Activated naive CD8-positive, alpha-beta T cell treated with anti-CD3 and anti-CD28 coated beads for 36 hours (primary cell): ENCODE measurements around the gene GPRASP3. TPM values are rescaled to one million over a fixed set of nuclear protein-coding genes. Genes with fewer than 3 reads are reported as not detected.
"Not testable (repeated sequence)": the region's sequence is repeated elsewhere in the genome, so short reads cannot be mapped to it uniquely, and the experiment has no call there.

ENCODE experiments used
- DNase-seq: peaks from one replicate; pipeline ENCODE4 v3.0.0; 2021
- H3K27ac Mint-ChIP-seq: one replicate; pipeline ENCODE4 v1.8.0; 2022; ENCODE audit warnings: mild to moderate bottlenecking, moderate library complexity, mixed read lengths
- H3K27me3 Mint-ChIP-seq: one replicate; pipeline ENCODE4 v1.8.0; 2022; ENCODE audit warnings: mild to moderate bottlenecking, mixed read lengths
- H3K36me3 Mint-ChIP-seq: one replicate; pipeline ENCODE4 v1.8.0; 2021; ENCODE audit warnings: mild to moderate bottlenecking, mixed read lengths
- H3K4me1 Mint-ChIP-seq: one replicate; pipeline ENCODE4 v1.8.0; 2021; ENCODE audit warnings: mixed read lengths
- H3K4me3 Mint-ChIP-seq: one replicate; pipeline ENCODE4 v1.8.0; 2022; ENCODE audit warnings: mild to moderate bottlenecking, moderate library complexity, mixed read lengths
- H3K9me3 Mint-ChIP-seq: one replicate; pipeline ENCODE4 v1.8.0; 2022; ENCODE audit warnings: mixed read lengths
- total RNA-seq, 2 experiments: library from RNA; stranded (reverse); gene quantifications; one replicate each; pipeline ENCODE4 v1.2.3, GENCODE V29; 2021

GPRASP3 gene
- total RNA-seq, result 1 to 10 TPM; 3.2 to 3.3 TPM

GRCh38 chrX:102720237-102721168 lies at the start of gene GPRASP3:
Gene GPRASP3, plus strand, starts transcription at chrX:102720743. Its CDS starts 28,253 bp downstream, at chrX:102748996.
- H3K27ac Mint-ChIP-seq, result peak within 1 kb of the TSS; percentile 74
- DNase-seq, result peak; percentile 75
- H3K9me3 Mint-ChIP-seq, result no peaks in the 10 kb centered on the region
- H3K36me3 Mint-ChIP-seq, result no peaks in the 10 kb centered on the region
- H3K27me3 Mint-ChIP-seq, result no peaks in the 10 kb centered on the region
- H3K4me1 Mint-ChIP-seq, result peaks cover 10% of the 10 kb centered on the region
- peak within 1 kb of the TSS; percentile 95 for H3K4me3 Mint-ChIP-seq

GRCh38 chrX:102672856-102673255 lies 47.7 kb upstream of the GPRASP3 start:
- Mint-ChIP-seq H3K4me1 (peaks cover 2% of the 10 kb centered on the region), H3K9me3 (peaks cover 5% of the 10 kb centered on the region), H3K27me3 (no peaks in the 10 kb centered on the region), H3K27ac (no peak overlapping the region), H3K36me3 (peaks cover 19% of the 10 kb centered on the region), H3K4me3 (no peak overlapping the region)
- DNase-seq, result no peak

- not testable (repeated sequence) for H3K27me3 Mint-ChIP-seq, H3K27ac Mint-ChIP-seq, H3K4me1 Mint-ChIP-seq, H3K4me3 Mint-ChIP-seq, DNase-seq
- Mint-ChIP-seq H3K36me3 (peaks cover 25% of the 10 kb centered on the region), H3K9me3 (peaks cover 12% of the 10 kb centered on the region)
Measured at GRCh38 chrX:102677479-102677878, 43.1 kb upstream of the GPRASP3 start.

- Mint-ChIP-seq H3K27ac (no peak overlapping the region), H3K9me3 (peaks cover 15% of the 10 kb centered on the region), H3K4me3 (no peak overlapping the region), H3K36me3 (peaks cover 43% of the 10 kb centered on the region), H3K27me3 (no peaks in the 10 kb centered on the region), H3K4me1 (no peaks in the 10 kb centered on the region)
- no peak for DNase-seq
Measured at GRCh38 chrX:102684772-102685520, 35.6 kb upstream of the GPRASP3 start.

- Mint-ChIP-seq H3K9me3 (peaks cover 2% of the 10 kb centered on the region), H3K27me3 (no peaks in the 10 kb centered on the region), H3K36me3 (peaks cover 11% of the 10 kb centered on the region), H3K4me3 (no peak overlapping the region), H3K27ac (no peak overlapping the region), H3K4me1 (no peaks in the 10 kb centered on the region)
- no peak for DNase-seq
Measured at GRCh38 chrX:102694749-102695148, 25.8 kb upstream of the GPRASP3 start.

GRCh38 chrX:102696306-102696705 lies 24.2 kb upstream of the GPRASP3 start:
- Mint-ChIP-seq H3K4me1 (no peaks in the 10 kb centered on the region), H3K36me3 (peaks cover 4% of the 10 kb centered on the region), H3K27ac (no peak overlapping the region), H3K9me3 (no peaks in the 10 kb centered on the region), H3K4me3 (no peak overlapping the region), H3K27me3 (no peaks in the 10 kb centered on the region)
- DNase-seq, result no peak

- Mint-ChIP-seq H3K9me3 (no peaks in the 10 kb centered on the region), H3K27ac (no peak overlapping the region), H3K36me3 (peaks cover 6% of the 10 kb centered on the region), H3K27me3 (no peaks in the 10 kb centered on the region), H3K4me3 (no peak overlapping the region), H3K4me1 (no peaks in the 10 kb centered on the region)
- no peak for DNase-seq
Measured at GRCh38 chrX:102697494-102697893, 23.0 kb upstream of the GPRASP3 start.

GRCh38 chrX:102708900-102709299 lies 11.6 kb upstream of the GPRASP3 start:
- H3K27me3 Mint-ChIP-seq, result peaks cover 23% of the 10 kb centered on the region
- H3K4me3 Mint-ChIP-seq, result no peak overlapping the region
- no peak overlapping the region for H3K27ac Mint-ChIP-seq
- no peaks in the 10 kb centered on the region for H3K36me3 Mint-ChIP-seq
- H3K9me3 Mint-ChIP-seq, result no peaks in the 10 kb centered on the region
- no peak for DNase-seq
- peaks cover 9% of the 10 kb centered on the region for H3K4me1 Mint-ChIP-seq

- Mint-ChIP-seq H3K4me3 (no peak overlapping the region), H3K36me3 (no peaks in the 10 kb centered on the region), H3K27ac (no peak overlapping the region), H3K9me3 (no peaks in the 10 kb centered on the region), H3K27me3 (peaks cover 23% of the 10 kb centered on the region), H3K4me1 (peaks cover 9% of the 10 kb centered on the region)
- DNase-seq, result no peak
Measured at GRCh38 chrX:102711872-102712215, 8.7 kb upstream of the GPRASP3 start.

GRCh38 chrX:102712216-102712966 lies 8.2 kb upstream of the GPRASP3 start, which contains the start of gene GPRASP2:
Gene GPRASP2, plus strand, starts transcription at chrX:102712448. Its CDS starts 2,422 bp downstream, at chrX:102714870.
- Mint-ChIP-seq H3K36me3 (no peaks in the 10 kb centered on the region), H3K9me3 (no peaks in the 10 kb centered on the region), H3K4me1 (peaks cover 9% of the 10 kb centered on the region), H3K4me3 (peak within 1 kb of the TSS; percentile 80), H3K27ac (no peak within 1 kb of the TSS), H3K27me3 (peaks cover 23% of the 10 kb centered on the region)
- peak; percentile 9 for DNase-seq

GRCh38 chrX:102712981-102713625 lies 7.4 kb upstream of the GPRASP3 start:
- H3K27me3 Mint-ChIP-seq, result peaks cover 23% of the 10 kb centered on the region
- no peaks in the 10 kb centered on the region for H3K36me3 Mint-ChIP-seq
- DNase-seq, result no peak
- H3K27ac Mint-ChIP-seq, result no peak overlapping the region
- H3K4me1 Mint-ChIP-seq, result peaks cover 9% of the 10 kb centered on the region
- H3K9me3 Mint-ChIP-seq, result no peaks in the 10 kb centered on the region
- H3K4me3 Mint-ChIP-seq, result peak overlapping the region; percentile 71

GRCh38 chrX:102714994-102715393 lies 5.5 kb upstream of the GPRASP3 start:
- Mint-ChIP-seq H3K9me3 (no peaks in the 10 kb centered on the region), H3K27me3 (peaks cover 14% of the 10 kb centered on the region), H3K36me3 (no peaks in the 10 kb centered on the region), H3K4me1 (peaks cover 2% of the 10 kb centered on the region), H3K27ac (no peak overlapping the region), H3K4me3 (no peak overlapping the region)
- no peak for DNase-seq

GRCh38 chrX:102715967-102716366 lies 4.6 kb upstream of the GPRASP3 start:
- no peak overlapping the region for H3K4me3 Mint-ChIP-seq
- no peaks in the 10 kb centered on the region for H3K9me3 Mint-ChIP-seq
- H3K27me3 Mint-ChIP-seq, result peaks cover 8% of the 10 kb centered on the region
- no peak overlapping the region for H3K27ac Mint-ChIP-seq
- no peak for DNase-seq
- H3K4me1 Mint-ChIP-seq, result peaks cover 7% of the 10 kb centered on the region
- H3K36me3 Mint-ChIP-seq, result no peaks in the 10 kb centered on the region

GRCh38 chrX:102721169-102721506 lies 595 bp downstream of the GPRASP3 start:
- peak overlapping the region; percentile 95 for H3K4me3 Mint-ChIP-seq
- DNase-seq, H3K4me1 Mint-ChIP-seq, H3K9me3 Mint-ChIP-seq, H3K36me3 Mint-ChIP-seq, H3K27me3 Mint-ChIP-seq, H3K27ac Mint-ChIP-seq: not testable (repeated sequence)
